HEK293 (cell line): ENCODE results near the gene SYNJ1.

ENCODE experiments used
- CTCF ChIP-seq: fragments of 450-650 bp; formaldehyde crosslinking; IDR thresholded peaks from 2 replicates; pipeline ENCODE4 v1.5.1; 2016; ENCODE audit warnings: missing biosample characterization, missing genetic modification characterization
- ZBTB17 ChIP-seq: fragments of 450-650 bp; formaldehyde crosslinking; IDR thresholded peaks from 2 replicates; pipeline ENCODE4 v1.5.1; 2016; ENCODE audit warnings: missing biosample characterization, missing genetic modification characterization
- ZNF146 ChIP-seq: fragments of 450-650 bp; formaldehyde crosslinking; IDR thresholded peaks from 2 replicates; pipeline ENCODE4 v1.5.1; 2016; ENCODE audit warnings: missing biosample characterization, missing genetic modification characterization
- ZNF473 ChIP-seq: fragments of 450-650 bp; formaldehyde crosslinking; IDR thresholded peaks from 2 replicates; pipeline ENCODE4 v1.5.1; 2017; ENCODE audit warnings: missing biosample characterization, missing genetic modification characterization
- ZNF555 ChIP-seq: fragments of 450-650 bp; formaldehyde crosslinking; conservative IDR thresholded peaks from 2 replicates; pipeline ENCODE4 v1.5.1; 2017; ENCODE audit warnings: missing biosample characterization, mild to moderate bottlenecking, missing genetic modification characterization, inconsistent platforms
- ZNF645 ChIP-seq: fragments of 450-650 bp; formaldehyde crosslinking; IDR thresholded peaks from 2 replicates; pipeline ENCODE4; 2016; ENCODE audit warnings: missing biosample characterization, missing genetic modification characterization

- no peak for TF ChIP-seq CTCF (tag by site-specific recombination)
- no peak for TF ChIP-seq ZNF146 (tag by site-specific recombination)
- no peak for TF ChIP-seq ZNF555 (tag by site-specific recombination)
- no peak for TF ChIP-seq ZBTB17 (tag by site-specific recombination)
- TF ChIP-seq ZNF645: no peak
- TF ChIP-seq ZNF473 (tag by site-specific recombination): no peak
Observed at GRCh38 chr21:32708069-32708468, 19.7 kb downstream of the SYNJ1 start.
